Measurements from ENCODE around the gene PDE1A. TPM values are rescaled to one million over a fixed set of nuclear protein-coding genes. Genes with fewer than 3 reads are reported as not detected.

The PDE1A gene
- polyA plus RNA-seq, 3 donors, result 1.3 to 27.3 (median 4.9) TPM

- no peak overlapping the region for H3K27ac ChIP-seq (ENCODE audit: low read depth, low read length)
- WGBS, 3 donors, result 43 to 85% (median 84%) methylated on average over 3 of the region's 3 CpGs
Observed at GRCh38 chr2:182181381-182181780, 245.5 kb downstream of the PDE1A start.

- no peak overlapping the region for H3K27ac ChIP-seq (ENCODE audit: low read depth, low read length)
Observed at GRCh38 chr2:182179176-182179575, 247.7 kb downstream of the PDE1A start.

- H3K27ac ChIP-seq (ENCODE audit: low read depth, low read length), result no peak overlapping the region
- WGBS, 3 donors, result 55 to 73% (median 66%) methylated on average over 5 of the region's 5 CpGs
Observed at GRCh38 chr2:182173944-182174622, 252.8 kb downstream of the PDE1A start.

GRCh38 chr2:182170341-182170740 is 256.5 kb downstream of the PDE1A start:
- 86 to 89% (median 87%) methylated on average over 3 of the region's 3 CpGs for WGBS, 3 donors
- no peak overlapping the region for H3K27ac ChIP-seq (ENCODE audit: low read depth, low read length)

- 74 to 80% (median 76%) methylated on average over 4 of the region's 4 CpGs for WGBS, 3 donors
- no peak overlapping the region for H3K27ac ChIP-seq (ENCODE audit: low read depth, low read length)
Observed at GRCh38 chr2:182167882-182168281, 259.0 kb downstream of the PDE1A start.

GRCh38 chr2:182166841-182167240 is 260.0 kb downstream of the PDE1A start:
- H3K27ac ChIP-seq (ENCODE audit: low read depth, low read length), result no peak overlapping the region
- 68 to 83% (median 69%) methylated on average over 2 of the region's 2 CpGs for WGBS, 3 donors

GRCh38 chr2:182166406-182166805 is 260.4 kb downstream of the PDE1A start:
- H3K27ac ChIP-seq (ENCODE audit: low read depth, low read length), result no peak overlapping the region
- WGBS, 3 donors, result 81 to 88% (median 87%) methylated on average over 2 of the region's 2 CpGs

GRCh38 chr2:182165202-182165601 is 261.6 kb downstream of the PDE1A start:
- WGBS, 3 donors, result 68 to 86% (median 77%) methylated on average over 2 of the region's 2 CpGs
- no peak overlapping the region for H3K27ac ChIP-seq (ENCODE audit: low read depth, low read length)

GRCh38 chr2:182164686-182165085 is 262.1 kb downstream of the PDE1A start:
- no peak overlapping the region for H3K27ac ChIP-seq (ENCODE audit: low read depth, low read length)
- WGBS, 3 donors, result 74 to 83% (median 80%) methylated on average over 1 of the region's 1 CpG

GRCh38 chr2:182163878-182164277 is 263.0 kb downstream of the PDE1A start:
- 91 to 95% (median 95%) methylated on average over 3 of the region's 3 CpGs for WGBS, 3 donors
- no peak overlapping the region for H3K27ac ChIP-seq (ENCODE audit: low read depth, low read length)

GRCh38 chr2:182148344-182148743 is 278.5 kb downstream of the PDE1A start:
- 47 to 72% (median 71%) methylated on average over 2 of the region's 2 CpGs for WGBS, 3 donors
- no peak overlapping the region for H3K27ac ChIP-seq (ENCODE audit: low read depth, low read length)

GRCh38 chr2:182144776-182145165 is 282.1 kb downstream of the PDE1A start:
- no peak overlapping the region for H3K27ac ChIP-seq (ENCODE audit: low read depth, low read length)
- WGBS, 3 donors, result 57 to 62% (median 58%) methylated on average over 1 of the region's 1 CpG

GRCh38 chr2:182144041-182144775 is 282.6 kb downstream of the PDE1A start:
- no peak overlapping the region for H3K27ac ChIP-seq (ENCODE audit: low read depth, low read length)
- 60 to 74% (median 72%) methylated on average over 7 of the region's 7 CpGs for WGBS, 3 donors

- no peak overlapping the region for H3K27ac ChIP-seq (ENCODE audit: low read depth, low read length)
- 65 to 80% (median 78%) methylated on average over 6 of the region's 6 CpGs for whole genome bisulfite sequencing, 3 donors
Observed at GRCh38 chr2:182142062-182142461, 284.8 kb downstream of the PDE1A start.

GRCh38 chr2:182134201-182134600 is 292.6 kb downstream of the PDE1A start:
- no peak overlapping the region for H3K27ac ChIP-seq (ENCODE audit: low read depth, low read length)
- WGBS, 3 donors, result 55 to 68% (median 65%) methylated on average over 1 of the region's 1 CpG

GRCh38 chr2:182133195-182133891 is 293.5 kb downstream of the PDE1A start:
- H3K27ac ChIP-seq (ENCODE audit: low read depth, low read length), result no peak overlapping the region
- 70 to 76% (median 74%) methylated on average over 1 of the region's 1 CpG for WGBS, 3 donors

GRCh38 chr2:182132605-182133004 is 294.2 kb downstream of the PDE1A start:
- H3K27ac ChIP-seq (ENCODE audit: low read depth, low read length), result no peak overlapping the region

GRCh38 chr2:182128821-182129707 is 297.8 kb downstream of the PDE1A start:
- WGBS, 3 donors, result 28 to 61% (median 49%) methylated on average over 3 of the region's 3 CpGs
- no peak overlapping the region for H3K27ac ChIP-seq (ENCODE audit: low read depth, low read length)

- H3K27ac ChIP-seq (ENCODE audit: low read depth, low read length), result no peak overlapping the region
- WGBS, 3 donors, result 82 to 100% (median 86%) methylated on average over 1 of the region's 1 CpG
Observed at GRCh38 chr2:182117196-182117595, 309.6 kb downstream of the PDE1A start.

All from adipose tissue (tissue), 3 donors.